ENCODE measurements around the gene AGBL3.

DNA sequence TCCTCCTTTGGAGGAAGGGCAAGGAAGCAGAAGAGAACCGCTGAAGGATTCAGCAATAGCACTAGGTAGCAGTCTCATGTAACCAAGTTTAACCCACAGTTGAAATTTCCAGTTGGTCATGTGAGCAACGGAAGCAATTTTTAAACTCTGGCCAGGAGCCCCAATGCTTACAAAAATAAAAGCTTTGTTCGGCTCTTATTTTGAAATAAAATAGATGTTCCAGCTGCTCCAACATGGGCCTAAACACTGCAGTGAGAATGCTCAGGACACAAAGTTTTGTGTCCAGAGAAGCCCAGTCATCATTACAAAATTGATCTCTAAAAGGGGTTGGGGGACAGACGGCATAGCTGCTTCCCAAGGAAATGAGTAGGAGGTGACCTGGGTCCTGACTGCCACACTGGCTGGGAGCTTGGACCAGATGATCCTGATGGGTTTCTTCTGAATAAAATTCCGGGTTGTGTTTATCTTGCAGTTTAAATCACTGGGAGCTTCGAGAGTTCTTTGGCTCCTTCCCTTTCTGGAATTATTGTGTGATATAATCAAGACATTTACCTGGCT, 161.1 kb downstream of the AGBL3 start:
- TF ChIP-seq HDAC2 (IDR thresholded peaks at IDR 0.05) = no peak
- TF ChIP-seq, protein P1, sequence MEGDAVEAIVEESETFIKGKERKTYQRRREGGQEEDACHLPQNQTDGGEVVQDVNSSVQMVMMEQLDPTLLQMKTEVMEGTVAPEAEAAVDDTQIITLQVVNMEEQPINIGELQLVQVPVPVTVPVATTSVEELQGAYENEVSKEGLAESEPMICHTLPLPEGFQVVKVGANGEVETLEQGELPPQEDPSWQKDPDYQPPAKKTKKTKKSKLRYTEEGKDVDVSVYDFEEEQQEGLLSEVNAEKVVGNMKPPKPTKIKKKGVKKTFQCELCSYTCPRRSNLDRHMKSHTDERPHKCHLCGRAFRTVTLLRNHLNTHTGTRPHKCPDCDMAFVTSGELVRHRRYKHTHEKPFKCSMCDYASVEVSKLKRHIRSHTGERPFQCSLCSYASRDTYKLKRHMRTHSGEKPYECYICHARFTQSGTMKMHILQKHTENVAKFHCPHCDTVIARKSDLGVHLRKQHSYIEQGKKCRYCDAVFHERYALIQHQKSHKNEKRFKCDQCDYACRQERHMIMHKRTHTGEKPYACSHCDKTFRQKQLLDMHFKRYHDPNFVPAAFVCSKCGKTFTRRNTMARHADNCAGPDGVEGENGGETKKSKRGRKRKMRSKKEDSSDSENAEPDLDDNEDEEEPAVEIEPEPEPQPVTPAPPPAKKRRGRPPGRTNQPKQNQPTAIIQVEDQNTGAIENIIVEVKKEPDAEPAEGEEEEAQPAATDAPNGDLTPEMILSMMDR (IDR thresholded peaks at IDR 0.05) = no peak
- no peak for TF ChIP-seq POLR2A (IDR thresholded peaks at IDR 0.05; ENCODE audit: low read length)
